H54 (cell line): ENCODE results near the gene UGT1A7.
"Not testable (repeated sequence)": the region's sequence is repeated elsewhere in the genome, so short reads cannot be mapped to it uniquely, and the experiment has no call there.

ENCODE experiments used
- DNase-seq: peaks from one replicate; pipeline ENCODE4 v3.0.0; 2011; ENCODE audit warnings: low spot score, mixed read lengths; ENCODE audit not compliant: insufficient read length
- FAIRE-seq: peaks from 3 replicates; lab custom pipeline; 2011; peaks lifted over from hg19 to GRCh38; lab: Jason Lieb, UNC
- POLR2A ChIP-seq: IDR thresholded peaks from 2 replicates; pipeline ENCODE4 v1.6.1; 2011; ENCODE audit warnings: low read depth, mild to moderate bottlenecking, low read length

The UGT1A7 gene

DNA sequence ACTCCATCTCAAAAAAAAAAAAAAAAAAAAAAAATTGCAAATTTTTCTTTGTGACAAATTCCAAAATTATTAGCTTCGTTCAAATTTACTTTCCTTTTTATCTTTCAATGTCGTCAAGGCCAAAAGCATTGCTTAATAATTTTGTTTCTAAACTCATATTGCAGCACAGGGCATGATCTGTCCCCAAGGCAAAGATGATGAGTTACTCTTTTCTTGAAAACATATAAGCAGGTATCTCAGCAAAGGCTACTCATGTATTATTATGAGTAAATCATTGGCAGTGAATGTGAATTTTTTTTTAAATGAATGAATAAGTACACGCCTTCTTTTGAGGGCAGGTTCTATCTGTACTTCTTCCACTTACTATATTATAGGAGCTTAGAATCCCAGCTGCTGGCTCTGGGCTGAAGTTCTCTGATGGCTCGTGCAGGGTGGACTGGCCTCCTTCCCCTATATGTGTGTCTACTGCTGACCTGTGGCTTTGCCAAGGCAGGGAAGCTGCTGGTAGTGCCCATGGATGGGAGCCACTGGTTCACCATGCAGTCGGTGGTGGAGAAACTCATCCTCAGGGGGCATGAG lies at the start of gene UGT1A7:
UGT1A7 (plus strand) TSS at position 381 of the 579 bp plus-strand sequence; CDS start at position 418, 37 bp downstream.
- FAIRE-seq = no peak
- TF ChIP-seq POLR2A = no peak
- no peak for DNase-seq

DNA sequence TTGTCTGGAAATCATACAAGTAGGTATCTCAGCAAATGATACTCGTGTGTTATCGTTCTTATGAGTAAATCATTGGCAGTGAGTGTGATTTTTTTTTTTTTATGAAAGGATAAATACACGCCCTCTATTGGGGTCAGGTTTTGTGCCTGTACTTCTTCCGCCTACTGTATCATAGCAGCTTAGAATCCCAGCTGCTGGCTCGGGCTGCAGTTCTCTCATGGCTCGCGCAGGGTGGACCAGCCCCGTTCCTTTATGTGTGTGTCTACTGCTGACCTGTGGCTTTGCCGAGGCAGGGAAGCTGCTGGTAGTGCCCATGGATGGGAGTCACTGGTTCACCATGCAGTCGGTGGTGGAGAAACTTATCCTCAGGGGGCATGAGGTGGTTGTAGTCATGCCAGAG lies 45.4 kb upstream of the UGT1A7 start, which contains the start of gene UGT1A10:
UGT1A10 (plus strand) TSS at position 143 of the 400 bp plus-strand sequence; CDS start at position 218, 75 bp downstream.
- not testable (repeated sequence) for FAIRE-seq

DNA sequence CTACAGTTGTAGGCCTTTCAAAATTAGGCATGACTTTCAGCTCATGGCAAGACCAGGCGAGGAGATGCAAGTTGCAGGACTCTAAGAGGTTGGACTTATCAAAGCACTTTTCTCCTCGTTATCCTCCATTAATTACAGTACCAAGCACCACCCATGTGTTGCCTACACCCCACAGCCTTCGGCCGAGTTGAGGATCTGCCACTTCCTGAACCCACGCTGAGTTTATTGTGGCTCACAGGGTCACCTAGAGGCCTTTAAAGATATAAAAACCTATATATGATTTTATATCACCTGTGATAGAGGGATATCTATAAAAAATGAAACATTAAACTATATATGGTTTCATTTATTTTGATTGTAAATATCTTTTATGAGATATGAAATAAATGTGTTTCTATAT lies 42.9 kb upstream of the UGT1A7 start:
- TF ChIP-seq POLR2A = no peak
- FAIRE-seq (no peak), DNase-seq (no peak)

More for the DNA sequence above, 45.4 kb upstream of the UGT1A7 start, which contains the start of gene UGT1A10:
- not testable (repeated sequence) for DNase-seq

DNA sequence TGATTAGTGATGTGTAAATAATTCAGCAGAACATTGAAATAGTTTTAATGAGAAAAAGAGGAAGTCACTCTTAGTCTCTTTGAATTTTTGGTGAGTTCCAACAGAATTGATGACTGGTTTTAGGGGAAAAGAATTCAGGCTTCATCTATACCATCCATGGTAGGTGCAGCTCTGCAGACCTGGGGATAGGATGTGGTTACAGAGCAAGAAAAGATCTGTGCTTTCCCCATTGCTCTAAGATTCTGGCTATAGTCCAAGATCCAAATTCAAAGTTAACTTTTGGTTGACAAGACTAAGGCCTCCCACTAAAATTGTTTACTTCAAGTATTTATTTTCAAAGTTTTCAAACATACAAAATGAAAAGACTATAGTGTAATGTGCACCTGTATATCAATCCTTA lies 41.8 kb upstream of the UGT1A7 start:
- no peak for TF ChIP-seq POLR2A
- FAIRE-seq (no peak), DNase-seq (no peak)

DNA sequence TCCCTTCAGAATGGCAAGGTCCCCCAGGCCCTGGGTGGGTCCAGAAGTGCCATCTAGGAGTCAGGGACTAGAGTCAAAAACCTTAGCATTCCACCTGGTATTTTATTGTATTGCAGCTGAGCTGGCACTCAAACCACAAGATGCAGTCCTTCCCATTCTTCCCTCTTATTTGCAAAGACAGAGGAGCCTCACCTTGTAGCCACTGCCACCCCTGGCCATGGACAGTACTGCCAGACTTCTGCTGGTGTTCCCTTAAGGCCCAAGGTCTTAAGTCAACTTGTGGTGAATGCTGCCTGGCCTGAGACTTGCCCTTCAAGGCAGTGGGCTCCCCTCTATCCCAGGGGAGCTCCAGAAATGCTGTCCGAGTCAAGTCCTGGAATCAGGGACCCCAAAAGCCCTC lies 38.6 kb upstream of the UGT1A7 start:
- no peak for TF ChIP-seq POLR2A
- DNase-seq (no peak), FAIRE-seq (no peak)

DNA sequence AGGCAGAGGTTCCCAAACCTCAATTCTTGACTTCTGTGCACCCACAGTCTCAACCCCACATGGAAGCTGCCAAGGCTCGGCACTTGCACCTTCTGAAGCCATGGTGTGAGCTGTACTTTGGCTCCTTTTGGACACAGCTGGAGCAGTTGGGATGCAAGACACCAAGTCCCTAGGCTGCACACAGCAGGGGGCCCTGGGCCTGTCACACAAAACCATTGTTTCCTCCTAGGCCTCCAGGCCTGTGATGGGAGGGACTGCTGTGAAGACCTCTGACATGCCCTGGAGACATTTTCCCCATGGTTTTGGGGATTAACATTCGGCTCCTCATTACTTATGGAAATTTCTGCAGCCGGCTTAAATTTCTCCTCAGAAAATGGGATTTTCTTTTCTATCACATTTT lies 35.7 kb upstream of the UGT1A7 start:
- not testable (repeated sequence) for FAIRE-seq, DNase-seq

DNA sequence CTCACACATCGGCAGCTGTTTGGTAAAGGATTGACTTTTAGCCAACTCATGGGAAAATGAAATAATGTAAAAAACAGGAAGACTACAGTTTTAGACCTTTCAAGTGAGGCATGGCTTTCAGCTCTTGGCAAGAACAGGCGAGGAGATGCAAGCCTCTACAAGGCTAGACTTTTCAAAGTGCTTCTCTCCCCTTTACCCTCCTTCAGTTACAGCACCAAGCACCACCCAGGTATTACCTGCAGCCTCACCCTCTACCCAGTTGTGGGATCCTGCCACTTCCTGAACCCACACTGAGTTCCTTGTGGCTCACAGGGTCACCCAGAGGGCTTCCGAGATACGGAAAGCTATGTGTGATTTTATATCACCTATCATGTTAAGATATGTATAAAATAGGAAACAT lies 30.7 kb upstream of the UGT1A7 start:
- DNase-seq (no peak), FAIRE-seq (no peak)
- TF ChIP-seq POLR2A = no peak

DNA sequence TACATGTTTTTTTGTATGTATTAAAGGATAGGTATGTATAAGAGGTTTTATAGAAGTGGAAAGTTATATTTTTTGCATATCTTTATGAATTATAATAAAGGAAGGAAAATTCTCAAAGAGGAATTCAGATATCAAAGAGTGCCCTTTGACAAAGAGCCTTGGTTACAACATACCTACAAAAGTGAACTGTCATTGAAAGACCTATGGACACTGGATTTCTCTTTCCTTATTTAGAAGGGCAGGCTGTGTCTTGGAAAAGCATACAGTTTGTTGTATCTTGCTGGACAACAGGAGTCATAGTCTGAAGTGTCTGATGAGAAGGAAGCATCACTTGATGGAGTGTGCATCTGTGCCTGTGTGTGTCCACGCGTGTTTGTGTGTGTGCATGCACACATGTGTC lies 30.3 kb upstream of the UGT1A7 start:
- DNase-seq = no peak
- no peak for FAIRE-seq
- no peak for TF ChIP-seq POLR2A

DNA sequence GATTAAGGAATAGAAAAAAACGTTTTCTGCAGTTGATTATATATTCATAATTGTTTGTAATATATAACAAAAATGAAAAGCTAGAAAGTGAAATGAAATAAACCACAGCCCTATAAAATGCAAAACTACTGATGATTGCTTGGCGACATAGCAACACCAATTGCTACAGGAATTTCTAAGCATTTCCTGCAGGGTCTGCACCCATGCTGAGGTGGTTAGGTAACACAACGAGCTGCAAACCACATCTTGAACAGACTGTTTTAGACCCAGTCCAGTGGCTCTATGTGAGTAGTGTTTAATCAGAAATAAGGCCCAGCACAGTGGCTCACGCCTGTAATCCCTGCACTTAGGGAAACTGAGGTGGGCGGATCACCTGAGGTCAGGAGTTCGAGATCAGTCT lies 27.2 kb upstream of the UGT1A7 start:
- DNase-seq (no peak), FAIRE-seq (no peak)
- TF ChIP-seq POLR2A = no peak

DNA sequence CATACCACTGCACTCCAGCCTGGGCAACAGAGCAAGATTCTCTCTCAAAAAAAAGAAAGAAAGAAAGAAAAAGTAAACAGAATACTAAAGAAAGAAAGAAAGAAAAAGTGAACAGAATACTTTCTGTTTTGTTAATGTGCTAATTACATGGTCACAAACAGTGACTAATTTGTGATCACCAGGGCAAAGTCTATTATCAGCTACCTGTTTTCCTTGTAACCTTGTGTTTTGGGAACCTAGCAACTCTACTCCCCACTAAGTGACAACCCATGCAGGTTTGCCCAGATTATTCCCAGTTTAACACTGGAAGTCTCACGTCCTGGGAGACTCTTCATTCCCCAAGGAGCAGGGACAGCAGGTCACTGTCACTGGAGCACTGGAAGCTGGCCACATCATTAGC lies 26.7 kb upstream of the UGT1A7 start:
- no peak for DNase-seq
- FAIRE-seq = no peak
- no peak for TF ChIP-seq POLR2A

DNA sequence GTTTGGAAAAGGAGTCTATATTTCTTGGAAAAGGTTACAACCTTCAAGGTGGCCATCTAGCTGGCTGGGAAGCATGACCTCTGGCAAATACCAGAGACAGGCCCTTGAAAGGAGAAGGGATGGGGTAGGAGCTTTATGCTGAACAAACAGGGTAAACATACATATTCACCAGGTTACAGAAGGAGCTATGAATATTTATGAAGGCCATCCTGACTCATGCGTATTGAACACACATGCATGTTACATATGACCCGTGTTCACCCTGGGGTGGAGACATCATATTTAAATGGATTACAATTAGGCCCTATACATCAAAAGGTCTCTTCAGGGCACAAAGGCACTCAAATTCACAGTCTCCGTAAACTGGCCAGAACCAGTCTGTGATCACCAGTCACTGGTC lies 25.8 kb upstream of the UGT1A7 start:
- not testable (repeated sequence) for FAIRE-seq, DNase-seq

DNA sequence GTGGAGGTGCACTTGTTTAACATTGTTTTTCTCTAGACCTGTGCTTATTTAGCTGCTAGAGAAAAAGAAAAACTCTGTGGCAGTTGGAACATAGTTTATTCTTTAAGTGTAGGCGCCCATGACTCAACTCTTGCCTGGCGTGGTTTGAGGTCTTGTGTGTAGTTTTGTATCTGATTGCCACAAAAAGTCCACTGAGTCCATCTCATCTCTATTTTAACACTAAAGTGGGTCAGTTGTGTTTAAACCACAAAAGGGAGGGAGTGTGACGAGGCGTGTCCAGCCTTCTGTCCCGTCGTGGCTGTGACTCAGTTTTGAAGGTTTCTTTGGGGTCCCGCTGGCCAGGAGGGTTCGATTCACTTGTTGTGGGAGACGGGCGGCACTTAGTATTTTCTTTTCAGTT lies 25.3 kb upstream of the UGT1A7 start:
- no peak for FAIRE-seq
- no peak for TF ChIP-seq POLR2A
- no peak for DNase-seq

DNA sequence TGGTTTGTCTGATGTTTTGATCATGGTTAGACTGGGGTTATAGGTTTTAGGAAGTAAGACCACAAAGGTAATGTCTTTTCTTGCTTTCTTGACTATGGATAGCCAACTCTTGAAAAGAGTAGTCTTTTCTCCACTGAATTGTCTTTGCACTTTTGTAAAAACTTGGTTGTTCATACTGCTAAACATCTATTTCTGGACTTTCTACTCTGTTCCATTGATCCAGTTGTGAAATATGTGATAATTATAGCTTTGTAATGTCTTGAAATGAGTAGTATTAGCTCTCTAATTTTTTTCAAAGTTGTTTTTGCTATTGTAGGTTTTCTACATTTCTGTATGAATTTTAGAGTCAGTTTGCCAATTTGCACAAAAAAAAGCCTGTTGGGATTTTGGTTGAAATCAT lies 23.1 kb upstream of the UGT1A7 start:
- no peak for TF ChIP-seq POLR2A
- DNase-seq (no peak), FAIRE-seq (no peak)

DNA sequence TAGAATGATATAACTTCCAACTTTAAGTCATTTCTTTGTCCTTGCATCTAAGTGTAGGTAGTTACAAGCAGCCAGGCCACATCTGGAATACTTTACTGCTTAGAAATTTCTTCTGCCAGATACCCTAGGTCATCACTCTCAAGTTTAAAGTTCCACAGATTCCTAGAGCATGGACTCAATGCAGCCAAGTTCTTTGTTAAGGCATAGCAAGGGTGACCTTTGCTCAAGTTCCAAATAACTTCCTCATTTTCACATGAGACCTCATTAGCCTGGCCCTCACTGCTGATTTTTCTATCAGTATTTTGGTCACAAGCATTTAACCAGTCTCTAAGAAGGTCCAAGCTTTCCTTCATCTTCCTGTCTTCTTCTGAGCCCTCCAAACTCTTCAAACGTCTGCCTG lies 17.8 kb upstream of the UGT1A7 start:
- TF ChIP-seq POLR2A = no peak
- DNase-seq (no peak), FAIRE-seq (no peak)

DNA sequence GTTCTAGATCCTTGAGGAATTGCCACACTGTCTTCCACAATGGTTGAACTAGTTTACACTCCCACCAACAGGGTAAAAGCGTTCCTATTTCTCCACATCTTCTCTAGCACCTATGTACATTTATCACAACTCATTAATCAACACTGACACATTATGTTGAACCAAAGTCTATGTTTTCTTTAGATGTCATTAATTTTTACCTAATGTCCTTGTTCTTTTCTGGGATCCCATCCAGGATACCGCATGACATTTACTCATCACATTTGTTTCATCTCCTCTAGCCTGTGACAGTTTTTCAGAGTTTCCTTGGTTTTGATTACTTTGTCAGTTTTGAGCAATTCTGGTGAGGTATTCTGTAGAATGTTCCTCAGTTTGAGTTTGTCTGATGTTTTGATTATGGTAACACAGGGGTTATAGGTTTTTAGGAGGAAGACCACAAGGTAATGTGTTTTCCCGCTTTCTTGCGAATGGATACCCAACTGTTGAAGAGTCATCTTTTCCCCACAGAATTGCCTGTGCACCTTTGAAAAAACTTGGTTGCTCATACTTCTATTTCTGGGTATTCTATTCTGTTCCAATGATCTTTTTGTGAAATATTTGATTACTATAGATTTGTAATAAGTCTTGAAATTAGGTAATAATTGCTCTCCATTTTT lies 13.0 kb upstream of the UGT1A7 start:
- DNase-seq (no peak), FAIRE-seq (no peak)
- TF ChIP-seq POLR2A = no peak
